Subcutaneous abdominal adipose tissue (tissue), 5 donors: Measurements from ENCODE around the gene DCLRE1B.
A peak's percentile ranks its signal among the peaks of the same experiment; 100 is the strongest.
"Not testable (repeated sequence)": the region's sequence is repeated elsewhere in the genome, so short reads cannot be mapped to it uniquely, and the experiment has no call there.

Source experiments
- H3K27ac ChIP-seq: one replicate; pipeline ENCODE4 v1.7.0; 2013; ENCODE audit warnings: low read depth, mild to moderate bottlenecking, inconsistent platforms, low read length, moderate library complexity
- H3K27me3 ChIP-seq, 5 donors: one replicate each; pipeline ENCODE4 v1.7.0; 2013; ENCODE audit warnings: low read length in 5 of 5, inconsistent platforms in 1 of 5; ENCODE audit not compliant: control insufficient read depth in 5 of 5, insufficient read depth in 4 of 5
- H3K36me3 ChIP-seq, 5 donors: one replicate each; pipeline ENCODE4 v1.7.0; 2013; ENCODE audit warnings: low read length in 5 of 5; ENCODE audit not compliant: control insufficient read depth in 5 of 5, insufficient read depth in 5 of 5
- H3K4me1 ChIP-seq, 5 donors: one replicate each; pipeline ENCODE4 v1.7.0; 2013; ENCODE audit warnings: low read length in 5 of 5, mild to moderate bottlenecking in 3 of 5, moderate library complexity in 1 of 5; ENCODE audit not compliant: control insufficient read depth in 5 of 5, insufficient read depth in 5 of 5
- H3K4me3 ChIP-seq, 5 donors: one replicate each; pipeline ENCODE4 v1.7.0; 2013; ENCODE audit warnings: low read length in 5 of 5, low read depth in 1 of 5
- H3K9ac ChIP-seq, 5 donors: one replicate each; pipeline ENCODE4 v1.7.0; 2013; ENCODE audit warnings: low read length in 5 of 5, mild to moderate bottlenecking in 4 of 5, moderate library complexity in 3 of 5
- H3K9me3 ChIP-seq, 5 donors: one replicate each; pipeline ENCODE4 v1.7.0; 2013; ENCODE audit warnings: low read length in 5 of 5; ENCODE audit not compliant: control insufficient read depth in 5 of 5
- donor health status: healthy.
- donor health status: healthy.
- donor health status: healthy.
- donor health status: healthy.
- donor health status: healthy.

The DCLRE1B gene

DNA sequence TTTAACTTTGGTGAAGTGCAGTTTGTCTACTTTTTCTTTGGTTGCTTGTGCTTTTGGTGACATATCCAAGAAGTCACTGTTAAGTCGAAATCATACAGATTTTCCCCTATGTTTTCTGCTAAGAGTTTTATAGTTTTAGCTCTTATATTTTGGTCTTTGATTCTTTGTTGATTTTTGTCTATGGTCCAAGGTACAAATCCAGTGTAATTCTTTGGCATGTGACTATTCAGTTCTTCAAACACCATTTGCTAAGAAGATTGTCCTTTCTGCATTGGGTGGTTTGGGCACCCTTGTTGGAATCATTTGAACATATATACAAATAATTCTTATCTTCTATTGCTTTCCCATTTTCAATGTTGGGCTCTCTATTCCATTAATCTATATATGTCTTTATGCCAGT lies 40.2 kb downstream of the DCLRE1B start:
- Histone ChIP-seq H3K9me3 (no peaks in the 10 kb centered on the region), H3K27ac (no peak overlapping the region), H3K9ac (no peak overlapping the region), H3K36me3 (peaks cover 11 to 18% (median 12%) of the 10 kb centered on the region in 5 donors), H3K4me1 (peaks cover 0 to 28% (median 22%) of the 10 kb centered on the region in 5 donors), H3K27me3 (no peaks in the 10 kb centered on the region), H3K4me3 (no peak overlapping the region)

DNA sequence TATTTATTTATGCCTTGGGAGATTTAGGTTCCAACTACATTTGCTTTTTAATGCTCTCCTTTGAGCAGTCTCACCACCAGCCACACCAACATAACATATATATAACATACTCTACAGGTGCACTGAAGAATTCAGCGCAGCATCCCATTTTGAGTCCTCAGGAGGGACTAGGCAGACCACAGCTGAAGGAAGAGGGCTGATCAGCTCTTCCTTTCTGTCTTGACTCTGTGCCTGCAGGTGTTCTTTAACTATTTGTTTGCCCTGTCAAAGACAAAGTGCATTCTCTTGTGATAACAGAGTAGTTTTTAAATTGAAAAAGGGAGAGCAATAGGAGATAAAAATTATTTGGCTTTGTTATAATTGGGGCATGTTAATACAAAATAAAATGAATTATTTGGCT lies 41.0 kb downstream of the DCLRE1B start:
- no peak overlapping the region for H3K4me3 ChIP-seq
- no peak overlapping the region for H3K9ac ChIP-seq
- no peak overlapping the region for H3K27ac ChIP-seq
- no peaks in the 10 kb centered on the region for H3K27me3 ChIP-seq
- H3K36me3 ChIP-seq, result peaks cover 3 to 11% (median 8%) of the 10 kb centered on the region in 5 donors
- no peaks in the 10 kb centered on the region for H3K9me3 ChIP-seq
- peaks cover 0 to 28% (median 22%) of the 10 kb centered on the region in 5 donors for H3K4me1 ChIP-seq

DNA sequence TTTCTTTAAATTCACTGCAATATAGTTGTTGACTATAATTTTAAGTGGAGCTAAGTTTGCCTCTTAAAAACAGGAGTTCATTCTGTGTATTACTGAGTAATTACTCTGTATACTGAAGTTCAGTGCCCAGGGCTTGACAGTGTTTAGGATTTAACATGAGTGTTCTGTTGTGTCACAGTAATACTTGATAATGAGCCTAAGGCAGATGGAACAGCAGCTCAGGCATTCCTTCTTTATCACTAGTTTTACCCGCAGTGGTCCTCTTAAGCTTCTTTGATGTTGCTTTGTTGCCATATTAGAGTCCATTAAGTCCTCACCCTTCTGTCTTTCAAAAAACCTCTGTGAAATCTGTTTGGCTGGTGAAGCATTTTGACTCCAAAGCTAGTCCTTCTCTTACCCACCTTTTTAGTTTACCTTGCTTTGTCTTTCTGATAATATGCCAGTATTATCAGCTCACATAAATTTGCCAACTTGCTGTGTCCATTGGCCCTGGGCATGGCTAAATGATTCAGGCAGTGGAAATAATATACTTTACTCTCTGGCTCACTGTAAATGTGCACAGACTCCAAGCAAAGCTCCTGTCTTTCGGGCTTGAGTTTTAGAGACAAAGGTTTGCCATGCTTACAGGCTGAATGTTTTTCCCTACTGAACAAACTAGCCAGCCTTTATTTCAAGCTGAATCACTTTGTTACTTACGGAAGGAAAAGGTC lies 41.7 kb downstream of the DCLRE1B start:
- Histone ChIP-seq H3K4me3 (no peak overlapping the region), H3K4me1 (peaks cover 0 to 28% (median 22%) of the 10 kb centered on the region in 5 donors), H3K9me3 (no peaks in the 10 kb centered on the region), H3K9ac (peak overlapping the region in 2 of 5 donors; percentile 18 to 35), H3K36me3 (peaks cover 0 to 7% (median 5%) of the 10 kb centered on the region in 5 donors), H3K27me3 (no peaks in the 10 kb centered on the region), H3K27ac (peak overlapping the region; percentile 11)

DNA sequence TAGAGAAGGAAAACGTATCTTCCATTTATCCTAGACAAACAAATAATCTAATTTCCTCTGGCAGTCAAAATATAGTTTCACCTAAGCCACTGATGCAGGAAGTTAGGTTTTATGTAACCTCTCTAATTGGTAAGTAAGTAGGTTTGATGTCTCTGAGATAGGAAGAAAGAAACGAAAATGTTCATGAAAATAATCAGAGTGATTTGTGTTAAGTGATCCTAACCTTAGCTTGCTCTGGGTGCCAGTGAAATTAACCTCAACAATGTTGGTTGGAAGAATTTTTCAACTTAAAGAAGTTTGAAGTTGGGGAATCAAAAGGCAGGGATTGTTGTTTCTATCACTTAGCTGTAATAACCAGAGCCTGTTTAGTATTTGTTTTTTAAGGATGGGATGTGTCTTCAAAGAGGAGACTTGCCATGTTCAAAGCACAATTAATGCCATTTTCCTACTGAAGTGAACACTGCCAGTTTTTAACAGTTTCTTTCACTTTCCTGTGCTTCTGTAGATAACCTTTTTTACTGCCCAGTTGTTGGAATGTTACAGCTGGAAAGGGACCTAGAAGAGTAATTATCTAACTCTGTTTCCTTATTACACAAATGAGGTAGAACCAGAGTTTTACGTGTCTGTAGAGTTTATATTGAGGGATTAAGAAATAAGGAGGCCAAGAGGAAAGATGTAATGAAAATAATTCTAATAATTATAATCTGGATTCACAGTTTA lies 42.4 kb downstream of the DCLRE1B start:
- Histone ChIP-seq H3K4me1 (peaks cover 0 to 28% (median 22%) of the 10 kb centered on the region in 5 donors), H3K4me3 (no peak overlapping the region)

DNA sequence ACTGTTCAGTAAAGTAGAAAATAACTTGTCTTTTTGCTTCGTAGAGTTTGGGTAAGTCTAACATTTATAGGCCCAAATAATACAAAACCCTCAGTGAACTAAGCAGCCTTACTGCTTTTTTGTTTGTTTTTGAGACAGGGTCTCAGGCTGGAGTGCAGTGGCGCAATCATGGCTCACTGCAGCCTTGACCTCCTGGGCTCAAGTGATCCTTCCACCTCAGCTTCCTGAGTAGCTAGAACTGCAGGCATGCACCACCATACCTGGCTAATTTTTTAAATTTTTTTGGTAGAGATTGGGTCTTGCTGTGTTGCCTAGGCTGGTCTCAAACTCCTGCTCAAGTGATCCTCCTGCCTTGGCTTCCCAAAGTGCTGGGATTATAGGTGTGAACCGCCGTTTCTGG lies 43.0 kb downstream of the DCLRE1B start:
- H3K4me1 ChIP-seq, result peaks cover 0 to 28% (median 22%) of the 10 kb centered on the region in 5 donors
- H3K36me3 ChIP-seq, H3K27ac ChIP-seq, H3K27me3 ChIP-seq, H3K4me3 ChIP-seq, H3K9me3 ChIP-seq: not testable (repeated sequence)
- peak overlapping the region in 1 of 5 donors; percentile 38 for H3K9ac ChIP-seq

More for the DNA sequence above, 42.4 kb downstream of the DCLRE1B start:
- Histone ChIP-seq H3K36me3 (peaks cover 0 to 6% (median 3%) of the 10 kb centered on the region in 5 donors), H3K9ac (peak overlapping the region in 3 of 5 donors; percentile 18 to 38 (median 35)), H3K27me3 (no peaks in the 10 kb centered on the region), H3K27ac (no peak overlapping the region), H3K9me3 (no peaks in the 10 kb centered on the region)

DNA sequence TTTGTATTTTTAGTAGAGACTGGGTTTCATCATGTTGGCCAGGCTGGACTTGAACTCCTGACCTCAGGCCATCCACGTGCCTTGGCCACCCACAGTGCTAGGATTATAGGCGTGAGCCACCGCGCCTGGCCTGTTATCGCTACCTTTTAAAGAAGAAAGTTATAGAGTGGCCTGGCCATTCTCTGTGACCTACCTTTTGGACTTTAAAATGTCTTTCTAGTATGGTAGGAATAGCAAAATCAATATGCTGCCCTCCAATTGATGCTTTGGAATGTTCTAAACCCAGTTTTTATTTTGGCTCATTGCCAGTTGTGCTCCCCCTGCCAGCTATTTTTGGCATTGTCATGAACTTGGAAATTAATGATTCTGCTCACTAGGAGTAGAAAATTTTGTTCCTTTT lies 43.9 kb downstream of the DCLRE1B start:
- H3K4me1 ChIP-seq, result peaks cover 0 to 28% (median 21%) of the 10 kb centered on the region in 5 donors
- H3K36me3 ChIP-seq, result peaks cover 0 to 7% (median 0%) of the 10 kb centered on the region in 5 donors
- H3K27ac ChIP-seq, result no peak overlapping the region

DNA sequence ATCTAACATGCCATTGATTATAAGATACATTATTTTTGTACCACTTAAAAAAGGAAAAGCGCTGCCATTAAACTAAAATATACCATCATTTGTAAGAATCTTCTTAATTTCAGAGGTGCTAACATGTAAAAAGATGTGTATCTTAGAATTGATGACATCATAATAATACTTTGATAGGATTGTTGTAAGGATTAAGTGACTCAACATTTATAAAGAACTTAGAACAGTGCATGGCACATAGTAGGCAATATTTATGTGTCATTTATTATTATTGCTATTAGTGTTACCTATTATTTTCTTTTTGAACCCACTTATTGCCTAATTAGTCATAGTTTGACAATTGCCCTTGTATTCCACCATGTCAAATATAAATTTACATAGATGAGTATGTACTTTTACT lies 45.8 kb downstream of the DCLRE1B start:
- Histone ChIP-seq H3K9ac (no peak overlapping the region), H3K27ac (no peak overlapping the region), H3K27me3 (no peaks in the 10 kb centered on the region), H3K4me1 (peaks cover 0 to 28% (median 21%) of the 10 kb centered on the region in 5 donors), H3K36me3 (peaks cover 4 to 16% (median 16%) of the 10 kb centered on the region in 5 donors), H3K4me3 (no peak overlapping the region), H3K9me3 (no peaks in the 10 kb centered on the region)

More for the DNA sequence above, 43.9 kb downstream of the DCLRE1B start:
- Histone ChIP-seq H3K9me3 (no peaks in the 10 kb centered on the region), H3K27me3 (no peaks in the 10 kb centered on the region), H3K9ac (no peak overlapping the region), H3K4me3 (no peak overlapping the region)

DNA sequence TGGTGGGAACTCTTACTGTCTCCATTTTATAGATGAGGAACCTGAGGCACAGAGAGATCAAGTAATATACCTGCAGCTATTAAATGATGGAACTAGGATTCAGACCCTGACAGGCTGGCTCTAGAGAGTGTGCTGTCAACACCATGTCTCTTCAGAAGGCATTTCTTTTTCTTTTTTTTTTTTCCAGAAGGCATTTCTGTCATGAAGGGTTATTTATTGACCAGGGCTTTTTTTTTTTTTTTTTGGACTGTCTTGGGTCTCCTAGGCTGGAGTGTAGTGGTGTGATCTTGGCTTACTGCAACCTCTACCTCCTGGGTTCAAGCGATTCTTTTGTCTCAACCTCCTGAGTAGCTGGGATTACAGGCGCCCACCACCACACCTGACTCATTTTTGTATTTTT lies 46.6 kb downstream of the DCLRE1B start:
- Histone ChIP-seq H3K27ac (no peak overlapping the region), H3K4me1 (peaks cover 0 to 20% (median 20%) of the 10 kb centered on the region in 5 donors), H3K9me3 (no peaks in the 10 kb centered on the region), H3K4me3 (no peak overlapping the region), H3K36me3 (peaks cover 9 to 21% (median 18%) of the 10 kb centered on the region in 5 donors), H3K27me3 (no peaks in the 10 kb centered on the region), H3K9ac (no peak overlapping the region)

DNA sequence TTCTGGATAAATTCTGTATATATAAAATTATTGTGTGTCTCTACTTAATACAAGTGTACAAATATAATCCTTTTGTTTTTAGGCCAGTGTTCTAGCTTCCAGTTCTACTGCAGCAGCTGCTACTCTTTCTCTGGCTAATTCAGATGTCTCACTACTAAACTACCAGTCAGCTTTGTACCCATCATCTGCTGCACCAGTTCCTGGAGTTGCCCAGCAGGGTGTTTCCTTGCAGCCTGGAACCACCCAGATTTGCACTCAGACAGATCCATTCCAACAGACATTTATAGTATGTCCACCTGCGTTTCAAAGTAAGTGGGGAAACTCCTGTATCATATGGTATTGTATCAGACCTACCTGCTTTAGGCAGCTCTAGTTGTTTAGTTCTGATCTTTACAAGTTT lies 52.9 kb downstream of the DCLRE1B start:
- Histone ChIP-seq H3K9me3 (no peaks in the 10 kb centered on the region), H3K27me3 (no peaks in the 10 kb centered on the region), H3K9ac (no peak overlapping the region), H3K36me3 (peaks cover 35 to 65% (median 59%) of the 10 kb centered on the region in 5 donors), H3K4me1 (peaks cover 0 to 2% (median 0%) of the 10 kb centered on the region in 5 donors), H3K4me3 (no peak overlapping the region), H3K27ac (no peak overlapping the region)

DNA sequence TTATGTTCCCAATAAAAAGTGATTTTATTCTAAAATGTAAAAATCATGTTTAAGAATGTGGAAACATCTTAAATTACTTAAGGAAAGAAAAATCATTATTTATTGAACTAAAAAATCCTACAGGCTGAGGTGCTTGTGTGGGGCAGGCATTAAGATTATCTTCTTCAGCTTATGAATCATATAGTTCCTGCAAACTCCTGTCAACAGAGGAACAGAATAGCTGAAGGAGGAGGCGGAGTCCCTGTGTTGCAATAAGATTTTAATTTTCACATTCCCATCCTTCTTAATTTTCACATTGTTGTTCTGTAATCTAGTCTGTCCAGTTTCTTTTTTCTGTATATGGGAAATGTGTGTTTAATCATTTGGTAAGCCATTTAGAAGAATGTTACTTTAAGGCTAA lies 53.6 kb downstream of the DCLRE1B start:
- Histone ChIP-seq H3K27ac (no peak overlapping the region), H3K4me1 (no peaks in the 10 kb centered on the region), H3K9me3 (no peaks in the 10 kb centered on the region), H3K9ac (no peak overlapping the region), H3K27me3 (no peaks in the 10 kb centered on the region), H3K4me3 (no peak overlapping the region), H3K36me3 (peaks cover 42 to 69% (median 66%) of the 10 kb centered on the region in 5 donors)
